GM12878 (cell line): ENCODE measurements around the gene PSMA7. TPM values are rescaled to one million over a fixed set of nuclear protein-coding genes. Genes with fewer than 3 reads are reported as not detected.

Experiments
- ATAC-seq: fragments of 200-7000 bp; cut with Tn5 transposase; 3 replicates; pipeline ENCODE4 v1.9.1; 2020; ENCODE audit warnings: mild to moderate bottlenecking, moderate library complexity
- BruUV-seq: library from RNA; stranded (reverse); fragments of 400-500 nt; replicated peaks from 2 replicates; lab custom pipeline; 2021; lab: Mats Ljungman, UMichigan
- CTCF ChIA-PET: fragments of 300-600 bp; sonication (Branson Sonifier 250); formaldehyde crosslinking; extraction: SDS; loops from one replicate; lab custom pipeline; 2021; ENCODE audit warnings: inconsistent platforms; lab: Yijun Ruan, JAX
- POLR2A ChIA-PET: fragments of 350-600 bp; formaldehyde crosslinking; extraction: SDS; loops from one replicate; lab custom pipeline; 2021; ENCODE audit warnings: inconsistent platforms; lab: Charles Lee
- RAD21 ChIA-PET: fragments of 300-600 bp; sonication (Branson Sonifier 250); formaldehyde crosslinking; loops from one replicate; lab custom pipeline; 2023; ENCODE audit warnings: antibody characterized with exemption; ENCODE audit not compliant: unreplicated experiment; lab: Charles Lee
- SMC1A ChIA-PET: fragments of 300-600 bp; sonication (Branson Sonifier 250); formaldehyde crosslinking; loops from one replicate; lab custom pipeline; 2023; ENCODE audit not compliant: unreplicated experiment, uncharacterized antibody; lab: Charles Lee
- DNase-seq: peaks from one replicate; pipeline ENCODE4 v3.0.0-alpha.2; 2011; ENCODE audit warnings: low read depth, low spot score
- FAIRE-seq: peaks from 3 replicates; lab custom pipeline; 2011; peaks lifted over from hg19 to GRCh38; lab: Jason Lieb, UNC
- H2AFZ ChIP-seq: 2 replicates; pipeline ENCODE4 v1.6.0; 2011; ENCODE audit warnings: low read depth, low read length, control low read depth; ENCODE audit not compliant: control insufficient read depth
- H3K27ac ChIP-seq: 2 replicates; pipeline ENCODE4 v1.5.1; 2011; ENCODE audit warnings: control low read depth; ENCODE audit not compliant: control insufficient read depth, insufficient read depth
- H3K27me3 ChIP-seq, 2 experiments: replicated peaks in 1 of 2; 2 replicates each; pipeline versions ENCODE4 v1.6.0 to v1.6.1; 2011; ENCODE audit warnings: low read length in 1 of 2; ENCODE audit not compliant: control insufficient read depth in 2 of 2, insufficient read depth in 2 of 2
- H3K36me3 ChIP-seq, 2 experiments: 2 replicates each; pipeline ENCODE4 v1.5.1; 2011; ENCODE audit warnings: low read length in 1 of 2; ENCODE audit not compliant: control insufficient read depth in 2 of 2, insufficient read depth in 2 of 2
- H3K4me1 ChIP-seq: 2 replicates; pipeline ENCODE4 v1.6.1; 2011; ENCODE audit warnings: mild to moderate bottlenecking, low read length, moderate library complexity, mixed read lengths; ENCODE audit not compliant: control insufficient read depth, insufficient read depth
- H3K4me2 ChIP-seq: 2 replicates; pipeline ENCODE4 v1.6.0; 2011; ENCODE audit warnings: control low read depth; ENCODE audit not compliant: control insufficient read depth, insufficient read depth
- H3K4me3 ChIP-seq: fragments of 200-600 bp; sonication (generic); 2 replicates; pipeline ENCODE4 v1.5.1; 2016
- H3K79me2 ChIP-seq: 2 replicates; pipeline ENCODE4 v1.6.0; 2011; ENCODE audit warnings: low read length; ENCODE audit not compliant: control insufficient read depth, insufficient read depth
- H3K9ac ChIP-seq: 2 replicates; pipeline ENCODE4 v1.8.0; 2011; ENCODE audit warnings: low read length, control low read depth, mixed read lengths; ENCODE audit not compliant: control insufficient read depth, insufficient read depth
- H3K9me3 ChIP-seq: replicated peaks from 3 replicates; pipeline ENCODE4 v1.5.1; 2011; ENCODE audit warnings: mild to moderate bottlenecking, low read length; ENCODE audit not compliant: control insufficient read depth, insufficient read depth
- H4K20me1 ChIP-seq: 2 replicates; pipeline ENCODE4 v1.6.0; 2011; ENCODE audit not compliant: control insufficient read depth, insufficient read depth
- CHD2 ChIP-seq: IDR thresholded peaks from 2 replicates; pipeline ENCODE4 v1.6.1; 2011; ENCODE audit warnings: low read depth, low read length, improper control_type of control experiment, borderline replicate concordance
- EP300 ChIP-seq, 2 experiments: fragments of 150-350 bp in 1 of 2; IDR thresholded peaks; 2 replicates each; pipeline ENCODE4 v1.6.1; 2011 to 2012; ENCODE audit warnings: low read depth in 2 of 2, low read length in 2 of 2, borderline replicate concordance in 1 of 2, improper control_type of control experiment in 1 of 2, inconsistent platforms in 1 of 2; ENCODE audit not compliant: control insufficient read depth in 1 of 2
- IKZF1 ChIP-seq: fragments of 450-650 bp; conservative IDR thresholded peaks from 2 replicates; pipeline ENCODE4 v1.6.1; 2017; ENCODE audit warnings: antibody characterized with exemption, mild to moderate bottlenecking
- KAT2A ChIP-seq: conservative IDR thresholded peaks from 2 replicates; pipeline ENCODE4 v1.6.1; 2011; ENCODE audit warnings: low read depth, low read length; ENCODE audit not compliant: control insufficient read depth
- NBN ChIP-seq: fragments of 450-650 bp; IDR thresholded peaks from 2 replicates; pipeline ENCODE4 v1.6.1; 2016
- NKRF ChIP-seq: fragments of 450-650 bp; conservative IDR thresholded peaks from 2 replicates; pipeline ENCODE4 v1.6.1; 2017; ENCODE audit warnings: mild to moderate bottlenecking, moderate library complexity
- RAD51 ChIP-seq: fragments of 450-650 bp; IDR thresholded peaks from 2 replicates; pipeline ENCODE4 v1.6.1; 2016; ENCODE audit warnings: moderate library complexity, mild to moderate bottlenecking, inconsistent platforms
- SMAD1 ChIP-seq: fragments of 450-650 bp; IDR thresholded peaks from 2 replicates; pipeline ENCODE4 v1.6.1; 2018; ENCODE audit warnings: mild to moderate bottlenecking, low read depth; ENCODE audit not compliant: partially characterized antibody
- SMARCA5 ChIP-seq: fragments of 450-650 bp; IDR thresholded peaks from 2 replicates; pipeline ENCODE4 v1.6.1; 2017; ENCODE audit warnings: mild to moderate bottlenecking
- SMC3 ChIP-seq: IDR thresholded peaks from 2 replicates; pipeline ENCODE4 v1.6.1; 2011; ENCODE audit warnings: low read length, improper control_type of control experiment, borderline replicate concordance
- SREBF2 ChIP-seq: IDR thresholded peaks from 2 replicates; pipeline ENCODE4 v1.6.1; 2012; ENCODE audit warnings: mild to moderate bottlenecking, low read length
- ZSCAN29 ChIP-seq: fragments of 450-650 bp; IDR thresholded peaks from 2 replicates; pipeline ENCODE4 v1.6.1; 2017; ENCODE audit warnings: mild to moderate bottlenecking, moderate library complexity
- WGBS: methylation state at CpG from one replicate; pipeline ENCODE4 v1.1.6; 2016; ENCODE audit warnings: low lambda C conversion rate; ENCODE audit not compliant: insufficient replicate concordance, insufficient coverage; ENCODE audit errors: missing lambda C conversion rate; 5-methylcytosine and 5-hydroxymethylcytosine counted together
- in situ Hi-C: fragments of 300-500 bp; cut with MboI; formaldehyde crosslinking; loops from 9 replicates; pipeline ENCODE4 v1.14.3; 2018; ENCODE audit warnings: mixed read lengths
- intact Hi-C: fragments of 100-400 bp; cut with micrococcal nuclease; formaldehyde crosslinking; loops from one replicate; pipeline ENCODE4 v1.14.2; 2022; ENCODE audit not compliant: unreplicated experiment
- polyA plus RNA-seq, 11 experiments: library from polyadenylated mRNA; depleted of rRNA in 4 of 11; unstranded in 6 of 11; stranded (reverse) in 5 of 11; fragments of >200 nt; fragmentation: Nextera tagmentation in 4 of 11; fragmentation: Illumina TruSeq in 1 of 11; extraction: Ambion mirVana in 4 of 11; extraction: Trizol in 1 of 11; gene quantifications; 1 replicate in 1 of 11; 2 replicates in 10 of 11; pipeline versions ENCODE4 v1.2.1 to v1.2.3, GENCODE V29; 2011 to 2016; ENCODE audit warnings: inconsistent platforms in 2 of 11, missing spikeins in 2 of 11, low read depth in 1 of 11
- total RNA-seq, 4 experiments: library from RNA; depleted of rRNA in 3 of 4; stranded (reverse); fragments of >200 nt in 3 of 4; fragmentation: Illumina TruSeq in 1 of 4; extraction: Trizol in 1 of 4; gene quantifications; 2 replicates each; pipeline versions ENCODE4 v1.2.1 to v1.2.3, GENCODE V29; 2013 to 2021
- TF ChIP-seq, protein P1 (sequence below): IDR thresholded peaks from 2 replicates; pipeline ENCODE4 v1.6.1; 2011; ENCODE audit warnings: borderline replicate concordance, low read depth, mild to moderate bottlenecking, moderate library complexity, low read length; ENCODE audit not compliant: insufficient read depth, poor library complexity, severe bottlenecking
- TF ChIP-seq, protein P2 (sequence below): fragments of 450-650 bp; IDR thresholded peaks from 2 replicates; pipeline ENCODE4 v1.6.1; 2018; ENCODE audit warnings: borderline replicate concordance, mild to moderate bottlenecking; ENCODE audit not compliant: partially characterized antibody

PSMA7 gene
- total and polyA plus RNA-seq, 10 of the 15 experiments (the other 5 are each of a cell fraction or from before 2014, with no cell fraction given) = 216 to 857 (median 368) TPM

DNA sequence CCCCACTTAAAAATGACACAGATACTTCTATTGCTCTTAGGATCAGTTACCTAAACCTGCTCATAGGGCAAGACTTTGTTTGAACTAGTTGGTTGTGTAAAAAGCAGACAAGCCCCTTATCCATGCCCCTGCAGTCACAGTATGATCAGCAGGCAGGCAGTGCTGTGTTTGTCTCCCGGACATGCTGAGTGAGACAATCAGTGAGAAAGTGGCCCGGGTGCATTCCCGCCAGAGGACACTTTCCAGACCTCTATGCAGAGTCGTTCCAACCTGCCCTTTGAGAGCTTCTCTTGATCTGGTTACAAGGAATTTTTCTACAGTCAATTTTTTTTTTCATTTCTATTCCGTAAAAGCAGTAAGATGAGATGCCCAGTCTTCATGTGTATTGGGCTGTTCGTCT lies 14.7 kb downstream of the PSMA7 start:
- TF ChIP-seq, protein P1, sequence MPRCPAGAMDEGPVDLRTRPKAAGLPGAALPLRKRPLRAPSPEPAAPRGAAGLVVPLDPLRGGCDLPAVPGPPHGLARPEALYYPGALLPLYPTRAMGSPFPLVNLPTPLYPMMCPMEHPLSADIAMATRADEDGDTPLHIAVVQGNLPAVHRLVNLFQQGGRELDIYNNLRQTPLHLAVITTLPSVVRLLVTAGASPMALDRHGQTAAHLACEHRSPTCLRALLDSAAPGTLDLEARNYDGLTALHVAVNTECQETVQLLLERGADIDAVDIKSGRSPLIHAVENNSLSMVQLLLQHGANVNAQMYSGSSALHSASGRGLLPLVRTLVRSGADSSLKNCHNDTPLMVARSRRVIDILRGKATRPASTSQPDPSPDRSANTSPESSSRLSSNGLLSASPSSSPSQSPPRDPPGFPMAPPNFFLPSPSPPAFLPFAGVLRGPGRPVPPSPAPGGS = no peak
- no peak for TF ChIP-seq RAD51
- no peak for TF ChIP-seq SMAD1
- TF ChIP-seq ZSCAN29 = no peak
- TF ChIP-seq CHD2 = no peak
- no peak for TF ChIP-seq SMC3
- no peak for TF ChIP-seq IKZF1
- TF ChIP-seq EP300 (IDR thresholded peaks at IDR 0.05; ENCODE audit: borderline replicate concordance in 1 of 2, control insufficient read depth in 1 of 2, low read depth in 2 of 2, low read length in 2 of 2) = no peak
- no peak for TF ChIP-seq NBN
- TF ChIP-seq, protein P2, sequence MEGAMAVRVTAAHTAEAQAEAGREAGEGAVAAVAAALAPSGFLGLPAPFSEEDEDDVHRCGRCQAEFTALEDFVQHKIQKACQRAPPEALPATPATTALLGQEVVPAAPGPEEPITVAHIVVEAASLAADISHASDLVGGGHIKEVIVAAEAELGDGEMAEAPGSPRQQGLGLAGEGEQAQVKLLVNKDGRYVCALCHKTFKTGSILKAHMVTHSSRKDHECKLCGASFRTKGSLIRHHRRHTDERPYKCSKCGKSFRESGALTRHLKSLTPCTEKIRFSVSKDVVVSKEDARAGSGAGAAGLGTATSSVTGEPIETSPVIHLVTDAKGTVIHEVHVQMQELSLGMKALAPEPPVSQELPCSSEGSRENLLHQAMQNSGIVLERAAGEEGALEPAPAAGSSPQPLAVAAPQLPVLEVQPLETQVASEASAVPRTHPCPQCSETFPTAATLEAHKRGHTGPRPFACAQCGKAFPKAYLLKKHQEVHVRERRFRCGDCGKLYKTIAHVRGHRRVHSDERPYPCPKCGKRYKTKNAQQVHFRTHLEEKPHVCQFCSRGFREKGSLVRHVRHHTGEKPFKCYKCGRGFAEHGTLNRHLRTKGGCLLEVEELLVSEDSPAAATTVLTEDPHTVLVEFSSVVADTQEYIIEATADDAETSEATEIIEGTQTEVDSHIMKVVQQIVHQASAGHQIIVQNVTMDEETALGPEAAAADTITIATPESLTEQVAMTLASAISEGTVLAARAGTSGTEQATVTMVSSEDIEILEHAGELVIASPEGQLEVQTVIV = no peak
- no peak for TF ChIP-seq SMARCA5
- TF ChIP-seq SREBF2 = no peak
- no peak for TF ChIP-seq NKRF
- TF ChIP-seq KAT2A = no peak
- Histone ChIP-seq H3K27ac (no peak overlapping the region), H3K27me3 (no peaks in the 10 kb centered on the region), H3K36me3 (peaks cover 27 to 32% of the 10 kb centered on the region in 2 experiments), H3K4me1 (no peaks in the 10 kb centered on the region; the same call in 1 of the 2 replicates), H4K20me1 (peaks cover 6% of the 10 kb centered on the region; the same call in 1 of the 2 replicates), H3K4me2 (no peak overlapping the region), H3K4me3 (no peak overlapping the region), H3K9ac (no peak overlapping the region), H2AFZ (no peak overlapping the region), H3K79me2 (peaks cover 13% of the 10 kb centered on the region), H3K9me3 (no peaks in the 10 kb centered on the region)
- no TSS peak for BruUV-seq
- SMC1A ChIA-PET = interaction anchor here (0.6 to 1.3 kb wide), 2 partner anchors 8 to 117 kb away, joined by 3 to 4 read pairs; no protein-coding TSS in a partner anchor
- CTCF ChIA-PET = interaction anchor here (1.4 to 1.6 kb wide), 2 partner anchors 9 to 62 kb away, joined by 3 read pairs; no protein-coding TSS in a partner anchor
- in situ Hi-C loops = loop anchor here (5.0 kb wide), 1 partner anchor 116 kb away; no protein-coding TSS in a partner anchor
- POLR2A ChIA-PET = no interaction called here
- WGBS = 91% methylated on average over 6 of the region's 6 CpGs
- RAD21 ChIA-PET = no interaction called here
- FAIRE-seq (no peak), DNase-seq (no peak), ATAC-seq (no peak)
- intact Hi-C loops = loop anchor here (10.0 kb wide), 2 partner anchors 56 to 256 kb away; partner anchors contain the start of genes MTG2 and RPS21
